Esophagus muscularis mucosa (tissue), 4 donors: ENCODE data around the gene DOCK4. TPM values are rescaled to one million over a fixed set of nuclear protein-coding genes. Genes with fewer than 3 reads are reported as not detected.

Source experiments
- DNase-seq: peaks from one replicate; pipeline ENCODE4 v3.0.0-alpha.2; 2017; ENCODE audit errors: extremely low spot score
- H3K27ac ChIP-seq, 4 donors: fragments of 200-600 bp; sonication (generic); replicated peaks in 1 of 4; 1 replicate in 3 of 4; 2 replicates in 1 of 4; pipeline ENCODE4 v1.5.1; 2016 to 2019; ENCODE audit warnings: mild to moderate bottlenecking in 1 of 4
- H3K27me3 ChIP-seq, 4 donors: fragments of 200-600 bp; sonication (generic); one replicate each; pipeline versions ENCODE4 v1.5.1 to v1.6.0; 2016 to 2019
- H3K36me3 ChIP-seq, 4 donors: fragments of 200-600 bp; sonication (generic); one replicate each; pipeline ENCODE4 v1.5.1; 2016 to 2019
- H3K4me1 ChIP-seq, 4 donors: fragments of 200-600 bp; sonication (generic); one replicate each; pipeline ENCODE4 v1.5.1; 2016 to 2019
- H3K4me3 ChIP-seq, 4 donors: fragments of 200-600 bp; sonication (generic); 1 replicate in 2 of 4; 2 replicates in 2 of 4; pipeline ENCODE4 v1.5.1; 2016 to 2019; ENCODE audit warnings: mild to moderate bottlenecking in 4 of 4, moderate library complexity in 1 of 4
- H3K9me3 ChIP-seq, 4 donors: fragments of 200-600 bp; sonication (generic); 1 replicate in 3 of 4; 2 replicates in 1 of 4; pipeline ENCODE4 v1.5.1; 2016 to 2019
- EP300 ChIP-seq: sonication (generic); formaldehyde crosslinking; IDR thresholded peaks from one replicate; pipeline ENCODE4 v1.6.1; 2017; ENCODE audit warnings: antibody characterized with exemption
- POLR2A ChIP-seq: fragments of 450-650 bp; IDR thresholded peaks from one replicate; pipeline ENCODE4 v1.6.1; 2017; ENCODE audit warnings: antibody characterized with exemption, moderate library complexity, mild to moderate bottlenecking, low read depth
- POLR2AphosphoS5 ChIP-seq, 2 donors: sonication (generic); formaldehyde crosslinking; IDR thresholded peaks; one replicate each; pipeline ENCODE4 v1.6.1; 2017; ENCODE audit warnings: antibody characterized with exemption in 2 of 2
- WGBS: methylation state at CpG from one replicate; pipeline ENCODE4 v1.1.5; 2018; 5-methylcytosine and 5-hydroxymethylcytosine counted together
- intact Hi-C: fragments of 100-400 bp; cut with DNase I; formaldehyde crosslinking; loops from one replicate; pipeline ENCODE4 v1.15.1; 2023
- total RNA-seq, 4 donors: library from RNA; depleted of rRNA; stranded (reverse); fragments of >200 nt; gene quantifications; one replicate each; pipeline versions ENCODE4 v1.1.0 to v1.2.1, GENCODE V29; 2016
- TF ChIP-seq, protein P1 (sequence below), 3 experiments: fragments of 200-600 bp in 2 of 3; fragments of 450-650 bp in 1 of 3; sonication (generic) in 2 of 3; IDR thresholded peaks; one replicate each; pipeline ENCODE4 v1.5.1; 2017 to 2019; ENCODE audit warnings: antibody characterized with exemption in 3 of 3, mild to moderate bottlenecking in 2 of 3, moderate library complexity in 1 of 3

Gene DOCK4
- total RNA-seq, 4 donors from 2014 or later: 14.0 to 25.3 (median 18.8) TPM

DNA sequence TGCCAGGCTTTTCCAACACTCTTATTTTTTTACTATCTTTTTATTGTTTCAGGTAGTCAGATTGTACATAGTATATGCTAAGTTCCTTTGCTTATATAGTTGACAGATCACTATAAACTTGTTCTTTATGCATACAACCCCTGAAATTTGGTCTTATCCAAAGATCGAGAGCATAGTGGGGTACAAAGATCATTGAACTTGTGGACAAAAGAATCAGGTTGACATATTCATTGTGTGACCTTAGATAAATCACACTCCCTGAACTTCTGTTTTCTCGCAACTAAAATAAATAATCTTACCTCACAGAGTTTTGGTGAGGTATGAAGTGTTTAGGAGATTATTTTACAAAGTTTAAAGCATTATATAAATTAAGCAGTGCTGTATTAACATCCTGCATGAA, 22.4 kb upstream of the DOCK4 start:
- WGBS: 89% methylated on average over 2 of the region's 2 CpGs
- Histone ChIP-seq H3K4me1 (peaks cover 0 to 17% (median 12%) of the 10 kb centered on the region in 4 donors), H3K36me3 (no peaks in the 10 kb centered on the region), H3K9me3 (no peaks in the 10 kb centered on the region), H3K4me3 (no peak overlapping the region), H3K27me3 (no peaks in the 10 kb centered on the region), H3K27ac (no peak overlapping the region)
- TF ChIP-seq POLR2A (no peak), POLR2AphosphoS5 (IDR thresholded peaks at IDR 0.05) (no peak), EP300 (no peak)
- TF ChIP-seq, protein P1, sequence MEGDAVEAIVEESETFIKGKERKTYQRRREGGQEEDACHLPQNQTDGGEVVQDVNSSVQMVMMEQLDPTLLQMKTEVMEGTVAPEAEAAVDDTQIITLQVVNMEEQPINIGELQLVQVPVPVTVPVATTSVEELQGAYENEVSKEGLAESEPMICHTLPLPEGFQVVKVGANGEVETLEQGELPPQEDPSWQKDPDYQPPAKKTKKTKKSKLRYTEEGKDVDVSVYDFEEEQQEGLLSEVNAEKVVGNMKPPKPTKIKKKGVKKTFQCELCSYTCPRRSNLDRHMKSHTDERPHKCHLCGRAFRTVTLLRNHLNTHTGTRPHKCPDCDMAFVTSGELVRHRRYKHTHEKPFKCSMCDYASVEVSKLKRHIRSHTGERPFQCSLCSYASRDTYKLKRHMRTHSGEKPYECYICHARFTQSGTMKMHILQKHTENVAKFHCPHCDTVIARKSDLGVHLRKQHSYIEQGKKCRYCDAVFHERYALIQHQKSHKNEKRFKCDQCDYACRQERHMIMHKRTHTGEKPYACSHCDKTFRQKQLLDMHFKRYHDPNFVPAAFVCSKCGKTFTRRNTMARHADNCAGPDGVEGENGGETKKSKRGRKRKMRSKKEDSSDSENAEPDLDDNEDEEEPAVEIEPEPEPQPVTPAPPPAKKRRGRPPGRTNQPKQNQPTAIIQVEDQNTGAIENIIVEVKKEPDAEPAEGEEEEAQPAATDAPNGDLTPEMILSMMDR (IDR thresholded peaks at IDR 0.05): no peak
- intact Hi-C loops: no loop called here
- no peak for DNase-seq

DNA sequence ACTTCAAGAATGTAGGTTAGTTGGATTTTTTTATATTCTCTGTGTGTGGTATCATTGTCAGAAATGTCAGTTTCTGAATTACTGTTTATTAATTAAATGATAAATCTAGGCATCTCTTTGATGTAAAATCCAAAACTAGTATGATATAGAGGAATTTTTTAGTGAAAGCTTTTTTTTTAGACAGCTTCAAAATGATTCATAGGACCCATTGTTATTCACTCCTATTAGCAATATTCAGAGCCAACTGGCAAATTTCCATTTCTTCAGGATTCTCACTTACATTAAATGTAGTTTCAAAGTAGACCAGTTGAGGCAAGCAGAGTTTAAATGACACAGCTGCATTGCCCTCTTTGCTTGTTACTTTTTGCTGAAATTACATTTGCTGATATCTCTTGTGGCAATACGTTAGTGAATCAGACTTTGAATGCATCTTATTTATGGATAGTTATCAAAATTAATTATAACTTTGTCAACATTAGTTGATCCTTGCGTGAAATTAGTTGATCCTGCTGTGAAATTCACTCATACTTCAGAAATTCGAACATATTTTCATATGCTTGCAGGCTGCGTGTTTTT, 20.6 kb upstream of the DOCK4 start:
- no peaks in the 10 kb centered on the region for H3K27me3 ChIP-seq
- DNase-seq: no peak
- no peak overlapping the region for H3K4me3 ChIP-seq
- peaks cover 9 to 16% (median 14%) of the 10 kb centered on the region in 4 donors for H3K4me1 ChIP-seq
- H3K27ac ChIP-seq: no peak overlapping the region
- intact Hi-C loops: no loop called here
- 95% methylated on average over 4 of the region's 4 CpGs for WGBS
- no peaks in the 10 kb centered on the region for H3K9me3 ChIP-seq
- no peaks in the 10 kb centered on the region for H3K36me3 ChIP-seq
- no peak for TF ChIP-seq EP300

- peaks cover 9 to 16% (median 14%) of the 10 kb centered on the region in 4 donors for H3K4me1 ChIP-seq
- TF ChIP-seq, protein P1 (IDR thresholded peaks at IDR 0.05): no peak
- no peak for TF ChIP-seq POLR2A
- no peak for TF ChIP-seq EP300
- no peak for TF ChIP-seq POLR2AphosphoS5 (IDR thresholded peaks at IDR 0.05)
- H3K4me3 ChIP-seq: no peak overlapping the region
- no peaks in the 10 kb centered on the region for H3K9me3 ChIP-seq
- intact Hi-C loops: no loop called here
- no peaks in the 10 kb centered on the region for H3K27me3 ChIP-seq
- no peak overlapping the region for H3K27ac ChIP-seq
- DNase-seq: no peak
- H3K36me3 ChIP-seq: no peaks in the 10 kb centered on the region
Measured at GRCh38 chr7:112225006-112225405, 18.8 kb upstream of the DOCK4 start.

GRCh38 chr7:112224186-112224585, 18.0 kb upstream of the DOCK4 start:
- intact Hi-C loops: no loop called here
- Histone ChIP-seq H3K27me3 (no peaks in the 10 kb centered on the region), H3K4me3 (no peak overlapping the region), H3K9me3 (no peaks in the 10 kb centered on the region), H3K4me1 (peaks cover 9 to 16% (median 14%) of the 10 kb centered on the region in 4 donors), H3K36me3 (no peaks in the 10 kb centered on the region), H3K27ac (no peak overlapping the region)
- TF ChIP-seq EP300 (no peak), POLR2A (no peak), POLR2AphosphoS5 (IDR thresholded peaks at IDR 0.05) (no peak)
- TF ChIP-seq, protein P1 (IDR thresholded peaks at IDR 0.05): no peak
- DNase-seq: no peak
- WGBS: 87% methylated on average over 2 of the region's 2 CpGs

DNA sequence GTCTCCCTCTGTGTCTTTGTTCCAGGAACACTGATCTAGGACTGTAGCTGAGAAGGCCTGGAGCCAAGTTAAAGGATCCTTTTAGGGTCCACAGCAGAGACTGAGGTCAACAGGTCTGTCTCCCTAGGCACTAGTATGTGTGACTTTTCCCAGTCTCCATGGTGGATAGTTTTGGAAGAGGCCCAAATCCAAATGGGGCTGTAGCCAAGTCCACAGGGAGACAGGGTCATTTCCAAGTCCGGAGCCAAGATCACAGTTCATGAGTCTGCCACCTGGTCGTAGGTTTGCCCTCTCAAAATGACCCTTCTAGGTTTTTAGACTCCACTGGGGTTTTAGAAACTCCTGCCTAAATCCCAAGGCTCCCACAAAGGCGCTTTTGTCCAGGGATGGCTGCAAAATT, 17.1 kb upstream of the DOCK4 start:
- TF ChIP-seq POLR2A (no peak), POLR2AphosphoS5 (IDR thresholded peaks at IDR 0.05) (no peak), EP300 (no peak)
- TF ChIP-seq, protein P1 (IDR thresholded peaks at IDR 0.05): no peak
- H3K27me3 ChIP-seq: no peaks in the 10 kb centered on the region
- H3K27ac ChIP-seq: no peak overlapping the region
- no peak overlapping the region for H3K4me3 ChIP-seq
- intact Hi-C loops: no loop called here
- no peaks in the 10 kb centered on the region for H3K9me3 ChIP-seq
- 90% methylated on average over 1 of the region's 3 CpGs for WGBS
- H3K36me3 ChIP-seq: no peaks in the 10 kb centered on the region
- no peak for DNase-seq
- H3K4me1 ChIP-seq: peaks cover 9 to 16% (median 14%) of the 10 kb centered on the region in 4 donors
